Stimulated activated CD4-positive, alpha-beta T cell treated with anti-CD3 and anti-CD28 coated beads, Interleukin-12 subunit alpha, Interleukin-12 subunit beta, amount 100 ng/mL, for 4 hours (primary cell): ENCODE measurements around the gene ARMC7.
"Not testable (repeated sequence)": the region's sequence is repeated elsewhere in the genome, so short reads cannot be mapped to it uniquely, and the experiment has no call there.

Experiments used
- DNase-seq: peaks from one replicate; pipeline ENCODE4 v3.0.0-alpha.2; 2020

Gene ARMC7

DNA sequence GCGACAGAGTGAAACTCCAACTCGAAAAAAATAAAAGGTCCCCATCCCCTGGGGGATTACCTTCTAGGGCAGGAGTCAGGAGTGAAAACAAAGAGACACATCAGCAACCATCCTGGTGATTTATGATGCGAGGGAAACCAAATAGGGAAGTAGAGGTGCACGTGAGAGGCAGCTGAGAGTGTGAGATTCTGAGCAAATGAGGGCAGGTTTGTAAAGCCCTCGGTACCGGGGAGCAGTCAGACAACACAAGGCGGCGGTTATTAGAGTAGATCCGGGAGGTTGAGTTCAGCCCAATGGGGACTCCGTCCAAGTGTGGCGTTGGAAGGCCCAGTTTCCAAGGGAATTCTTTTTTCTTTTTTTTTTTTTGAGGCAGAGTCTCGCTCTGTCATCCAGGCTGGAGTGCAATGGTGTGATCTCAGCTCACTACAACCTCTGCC lies 7.4 kb upstream of the ARMC7 start:
- no peak for DNase-seq

DNA sequence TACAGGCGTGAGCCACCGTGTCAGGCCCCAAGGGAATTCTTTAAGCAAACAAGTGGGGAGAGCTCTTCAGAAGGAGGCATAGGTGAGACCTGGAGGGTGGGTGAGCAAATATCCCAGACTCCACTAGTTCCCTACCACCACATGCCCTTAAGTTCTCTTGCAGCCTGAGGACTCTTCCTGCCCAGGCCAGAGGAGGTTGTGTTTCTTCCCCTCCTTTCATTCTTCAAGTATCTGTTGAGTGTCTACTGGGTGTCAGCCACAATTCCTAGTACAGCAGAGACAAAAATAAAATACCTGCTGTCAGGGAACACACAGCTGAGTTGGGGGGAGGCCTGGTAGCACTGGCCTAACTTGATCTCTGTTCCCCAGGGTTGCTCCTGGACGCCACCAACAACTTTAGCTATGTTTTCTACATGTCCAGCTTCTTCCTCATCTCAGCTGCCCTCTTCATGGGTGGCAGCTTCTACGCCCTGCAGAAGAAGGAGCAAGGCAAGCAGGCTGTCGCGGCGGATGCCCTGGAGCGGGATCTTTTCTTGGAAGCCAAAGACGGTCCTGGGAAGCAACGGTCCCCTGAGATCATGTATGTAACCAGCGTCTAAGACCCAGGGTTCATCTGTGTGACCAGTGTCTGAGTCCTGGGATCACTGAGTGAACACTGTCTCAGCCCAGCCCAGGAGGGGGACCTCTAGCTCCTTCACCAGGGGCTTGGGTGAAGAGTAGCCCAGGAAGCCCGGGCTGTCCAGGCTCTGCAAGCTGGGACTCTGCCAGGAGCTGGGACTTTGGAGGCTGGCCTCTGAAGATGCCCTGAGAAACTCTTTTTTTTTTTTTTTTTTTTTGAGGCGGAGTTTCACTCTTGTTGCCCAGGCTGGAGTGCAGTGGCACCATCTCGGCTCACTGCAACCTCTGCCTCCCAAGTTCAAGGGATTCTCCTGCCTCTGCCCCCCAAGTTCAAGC lies 5.9 kb upstream of the ARMC7 start:
- no peak for DNase-seq

DNA sequence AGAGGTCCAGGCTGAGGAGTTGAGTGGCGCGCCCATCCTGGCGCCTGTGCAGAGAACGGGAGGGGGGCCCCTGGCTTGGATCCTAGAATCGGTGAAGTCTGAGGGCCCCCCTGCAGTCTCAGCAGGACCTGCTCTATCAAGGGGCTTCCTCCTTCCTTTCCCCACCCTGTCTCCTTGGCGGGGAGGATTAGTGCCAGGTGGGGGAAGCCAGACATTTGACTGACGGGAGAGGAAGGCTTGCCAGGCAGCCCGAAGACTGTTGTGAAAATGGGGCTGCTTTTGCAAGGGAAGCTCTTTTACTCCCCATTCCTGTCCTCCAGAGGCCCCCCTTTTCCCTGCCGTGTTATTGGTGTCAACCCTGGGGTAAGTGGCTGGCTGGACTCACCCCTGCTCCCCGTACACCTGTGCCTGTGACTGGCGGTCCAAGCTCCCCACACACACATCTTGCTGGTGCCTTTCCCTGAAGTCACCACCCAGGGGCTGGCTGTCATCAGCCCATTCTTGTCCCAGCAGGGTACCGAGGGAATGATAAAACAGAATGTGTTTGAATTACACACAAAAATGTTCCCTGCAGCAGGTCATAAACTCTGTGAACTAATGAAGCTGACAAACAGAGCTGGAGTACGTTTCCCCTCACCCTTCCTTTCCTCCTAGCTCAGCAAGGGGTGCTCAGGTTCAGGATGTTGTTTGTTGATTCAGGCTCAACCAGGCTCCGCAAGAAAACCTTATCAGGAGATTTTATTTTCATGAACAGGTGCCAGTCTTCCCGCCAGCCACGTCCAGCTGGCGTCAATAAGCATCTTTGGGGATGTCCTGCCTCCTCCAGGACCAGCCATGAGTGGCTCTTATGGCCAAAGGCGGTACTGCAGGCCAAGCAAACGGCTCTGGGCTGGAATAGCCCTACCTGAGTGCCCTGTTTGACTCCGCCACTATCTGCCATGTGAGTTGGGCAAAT lies 4.4 kb upstream of the ARMC7 start:
- no peak for DNase-seq

- no peak for DNase-seq
Observed at GRCh38 chr17:75108193-75108592, 1.6 kb upstream of the ARMC7 start.

DNA sequence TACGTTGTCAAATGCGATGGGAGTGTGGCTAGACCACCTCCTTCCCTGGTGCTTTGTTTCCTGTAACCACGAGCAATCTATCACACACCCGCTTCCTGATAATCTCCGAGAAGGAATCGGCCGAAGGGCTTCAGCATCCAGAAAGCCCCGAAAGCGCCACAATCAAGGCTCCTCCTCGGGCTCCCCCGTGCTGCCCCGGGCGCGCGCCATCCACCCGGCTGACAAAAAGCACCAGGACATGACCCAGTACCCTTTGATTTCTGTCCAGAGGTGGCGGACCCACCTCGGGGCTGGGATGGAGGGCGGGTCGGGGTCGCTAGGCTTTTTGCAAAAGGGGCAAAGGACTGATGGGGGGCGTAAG lies 743 bp upstream of the ARMC7 start:
- DNase-seq = no peak

- peak; percentile 14 for DNase-seq
Observed at GRCh38 chr17:75110234-75110937, 617 bp downstream of the ARMC7 start.

GRCh38 chr17:75111777-75112335 lies 2.1 kb downstream of the ARMC7 start:
- no peak for DNase-seq

- peak; percentile 84 for DNase-seq
Observed at GRCh38 chr17:75113798-75114551, 4.2 kb downstream of the ARMC7 start.

- no peak for DNase-seq
Observed at GRCh38 chr17:75114552-75115314, 5.0 kb downstream of the ARMC7 start.

DNA sequence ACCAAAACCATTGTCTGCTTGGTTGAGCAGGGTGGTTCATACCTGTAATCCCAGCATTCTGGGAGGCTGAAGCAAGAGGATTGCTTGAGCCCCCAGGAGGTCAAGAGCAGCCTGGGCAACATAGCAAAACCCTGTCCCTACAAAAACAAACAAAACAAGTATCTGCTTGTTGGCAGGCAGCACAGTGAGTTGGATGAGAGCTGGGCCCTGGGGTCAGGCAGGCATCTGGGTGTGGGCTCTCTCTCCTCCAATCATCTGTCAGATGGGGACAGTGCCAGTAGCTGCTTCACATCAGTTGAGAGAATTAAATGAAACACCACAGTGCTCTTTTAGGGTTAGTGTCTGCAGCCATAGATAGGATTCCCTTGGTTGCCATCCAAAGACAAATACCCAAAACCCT lies 5.8 kb downstream of the ARMC7 start:
- no peak for DNase-seq

DNA sequence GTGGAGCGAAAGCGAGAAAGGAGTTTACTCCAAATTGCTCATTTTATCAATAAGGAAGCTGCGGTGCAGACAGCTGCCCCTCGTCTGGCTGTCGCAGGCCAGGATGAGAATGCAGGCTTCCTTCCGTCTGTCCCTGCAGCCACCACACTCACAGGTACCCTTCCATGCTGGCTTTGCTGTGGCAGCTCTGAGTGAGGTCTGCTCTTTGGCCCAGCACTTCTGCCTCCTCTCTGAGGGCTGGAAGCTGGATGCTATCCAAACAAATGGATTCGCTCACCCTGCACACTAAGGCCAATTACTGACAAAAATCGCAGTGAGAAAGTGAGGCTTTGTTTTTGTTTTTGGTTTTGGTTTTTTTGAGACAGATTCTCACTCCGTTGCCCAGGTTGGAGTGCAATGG lies 7.0 kb downstream of the ARMC7 start:
- DNase-seq = no peak

- no peak for DNase-seq
Observed at GRCh38 chr17:75118307-75118706, 8.5 kb downstream of the ARMC7 start.

DNA sequence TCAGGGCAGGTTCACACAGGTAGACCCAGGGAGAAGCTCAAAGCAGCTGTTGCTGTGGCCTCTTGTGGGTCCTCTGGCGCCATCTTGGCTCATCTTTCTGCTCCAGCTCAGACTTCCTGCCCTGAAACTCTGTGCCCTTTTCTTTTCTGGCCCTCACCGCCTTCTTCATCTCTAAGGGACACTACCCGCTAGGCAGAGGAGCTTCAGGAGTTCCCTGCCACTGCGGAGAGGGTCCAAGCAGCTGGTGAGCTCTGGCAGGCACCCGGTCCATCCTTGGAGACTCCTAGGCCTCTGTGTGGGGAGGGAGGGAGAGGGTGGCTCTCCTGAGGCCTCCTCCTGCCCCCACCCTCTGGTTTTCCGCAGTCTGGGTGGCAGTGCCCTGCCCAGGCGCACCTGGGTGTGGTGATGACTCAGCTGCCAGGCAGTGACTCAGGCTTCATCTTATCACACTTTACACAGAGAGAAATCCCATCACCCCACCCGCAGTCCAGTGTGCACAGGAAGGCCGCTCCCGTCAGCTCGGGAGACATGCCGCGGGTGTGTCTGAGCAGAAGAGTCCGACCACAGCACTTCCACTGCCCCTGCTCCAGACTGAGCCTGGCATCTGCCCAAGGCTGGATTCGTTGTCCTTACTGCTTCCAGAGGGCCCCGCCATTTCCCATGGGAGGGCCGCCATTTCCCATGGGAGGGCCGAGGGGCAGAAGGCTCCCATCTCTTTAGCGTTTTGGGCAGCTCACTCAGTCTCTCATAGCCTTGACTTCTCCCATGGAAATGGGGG lies 14.5 kb downstream of the ARMC7 start:
- DNase-seq = peak; percentile 61

- DNase-seq = no peak
Observed at GRCh38 chr17:75124819-75125162, 15.0 kb downstream of the ARMC7 start.

DNA sequence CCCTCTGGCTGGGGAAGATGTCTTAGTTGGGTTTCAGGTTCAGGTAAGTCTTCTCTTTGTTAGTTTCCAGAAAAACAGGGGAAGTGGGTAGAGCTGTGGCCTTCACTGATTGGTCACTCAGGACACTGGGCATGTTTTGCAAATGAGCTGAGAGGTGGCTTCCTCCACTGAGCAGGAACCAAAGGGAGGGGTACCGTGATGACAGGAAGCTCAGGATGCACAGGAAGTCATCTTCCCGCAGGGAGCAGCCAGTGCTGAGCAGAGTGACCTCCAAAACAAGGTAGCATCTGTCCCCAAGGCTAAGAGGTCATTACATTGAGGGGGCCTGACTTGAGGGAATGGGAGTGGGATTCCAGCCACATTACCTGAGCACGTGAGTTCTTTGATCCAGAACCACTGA lies 16.2 kb downstream of the ARMC7 start:
- no peak for DNase-seq

GRCh38 chr17:75126954-75127353 lies 17.2 kb downstream of the ARMC7 start:
- DNase-seq = no peak

GRCh38 chr17:75127936-75128335 lies 18.2 kb downstream of the ARMC7 start:
- DNase-seq = not testable (repeated sequence)

GRCh38 chr17:75128694-75129505 lies 19.1 kb downstream of the ARMC7 start:
- no peak for DNase-seq

DNA sequence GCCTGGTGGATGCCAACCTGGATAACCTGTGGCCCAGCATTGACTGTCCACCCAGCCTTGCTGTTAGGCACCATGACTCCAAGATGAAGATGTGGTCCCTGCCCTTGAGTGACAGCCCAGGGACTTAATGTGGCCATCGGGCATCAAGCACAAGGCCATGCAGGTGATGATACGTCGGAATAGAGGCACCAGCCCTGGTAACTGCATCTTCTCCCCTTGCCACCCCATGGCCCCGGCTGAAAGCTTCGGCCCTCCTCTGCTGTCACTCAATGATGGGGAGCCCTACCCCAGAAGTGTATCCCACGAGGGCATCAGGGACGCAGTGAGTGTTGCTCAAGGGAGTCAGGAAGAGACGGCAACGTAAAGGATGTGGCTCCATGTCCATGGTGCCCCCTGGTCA lies 19.8 kb downstream of the ARMC7 start:
- no peak for DNase-seq
